GM11168 (cell line): ENCODE measurements around the gene PPP3R1.

Experiments
- in situ Hi-C: fragments of 300-500 bp; cut with MboI; formaldehyde crosslinking; loops from one replicate; pipeline ENCODE4 v1.12.0; 2022; ENCODE audit warnings: low sequenced_read_pairs; ENCODE audit not compliant: unreplicated experiment

PPP3R1 gene, protein sequence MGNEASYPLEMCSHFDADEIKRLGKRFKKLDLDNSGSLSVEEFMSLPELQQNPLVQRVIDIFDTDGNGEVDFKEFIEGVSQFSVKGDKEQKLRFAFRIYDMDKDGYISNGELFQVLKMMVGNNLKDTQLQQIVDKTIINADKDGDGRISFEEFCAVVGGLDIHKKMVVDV

GRCh38 chr2:68252400-68253218 lies at the start of gene PPP3R1:
PPP3R1 (minus strand) TSS chr2:68252532; CDS start chr2:68252127, 405 bp downstream.
- in situ Hi-C loops: no loop called here

GRCh38 chr2:68295516-68295915 lies 43.2 kb upstream of the PPP3R1 start:
- in situ Hi-C loops: no loop called here

- in situ Hi-C loops: no loop called here
Observed at GRCh38 chr2:68294913-68295312, 42.6 kb upstream of the PPP3R1 start.

GRCh38 chr2:68294187-68294586 lies 41.9 kb upstream of the PPP3R1 start:
- in situ Hi-C loops: no loop called here

GRCh38 chr2:68293755-68294154 lies 41.4 kb upstream of the PPP3R1 start:
- in situ Hi-C loops: no loop called here

GRCh38 chr2:68293024-68293423 lies 40.7 kb upstream of the PPP3R1 start:
- in situ Hi-C loops: no loop called here

- in situ Hi-C loops: no loop called here
Observed at GRCh38 chr2:68292108-68292710, 39.9 kb upstream of the PPP3R1 start.

DNA sequence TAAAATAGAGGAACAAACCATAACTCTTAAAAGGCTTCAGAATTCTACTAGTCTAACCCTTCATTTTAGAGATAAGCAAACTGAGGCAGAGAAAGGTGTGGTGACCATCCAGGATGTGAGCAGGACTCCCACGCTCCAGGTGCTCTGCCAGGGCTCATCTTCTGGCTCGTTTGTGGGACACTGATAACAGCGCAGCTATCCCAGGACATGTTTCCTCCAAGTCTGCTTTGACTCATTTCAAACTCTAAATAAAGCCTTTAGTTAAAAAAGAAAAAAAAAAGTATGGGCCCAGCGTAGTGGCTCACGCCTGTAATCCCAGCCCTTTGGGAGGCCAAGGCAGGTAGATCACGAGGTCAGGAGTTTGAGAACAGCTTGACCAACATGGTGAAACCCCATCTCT lies 39.0 kb upstream of the PPP3R1 start:
- in situ Hi-C loops: no loop called here

DNA sequence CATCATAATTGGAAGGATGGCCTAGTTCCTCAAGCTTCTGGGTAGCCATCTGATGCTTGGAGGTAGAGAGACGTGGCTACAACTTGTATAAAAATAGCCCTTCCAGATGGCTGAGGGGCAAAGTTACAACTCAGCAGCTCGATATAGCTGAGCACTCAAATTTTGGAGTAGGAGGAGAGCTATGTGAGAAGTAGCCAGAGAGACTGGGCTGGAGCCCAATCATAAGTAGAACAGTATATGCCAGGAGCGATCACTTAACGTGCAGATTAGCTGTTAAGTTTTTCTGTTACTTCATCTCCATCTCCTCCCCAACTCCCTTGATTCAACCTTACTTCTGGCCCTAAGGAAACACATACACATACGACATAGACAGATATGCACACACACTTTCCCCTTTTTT lies 38.6 kb upstream of the PPP3R1 start:
- in situ Hi-C loops: no loop called here

GRCh38 chr2:68287580-68288441 lies 35.5 kb upstream of the PPP3R1 start:
- in situ Hi-C loops: loop anchor here (5.0 kb wide), 1 partner anchor 166 kb away; no protein-coding TSS in a partner anchor

GRCh38 chr2:68284896-68285295 lies 32.6 kb upstream of the PPP3R1 start:
- in situ Hi-C loops: loop anchor here (5.0 kb wide), 1 partner anchor 163 kb away; no protein-coding TSS in a partner anchor

DNA sequence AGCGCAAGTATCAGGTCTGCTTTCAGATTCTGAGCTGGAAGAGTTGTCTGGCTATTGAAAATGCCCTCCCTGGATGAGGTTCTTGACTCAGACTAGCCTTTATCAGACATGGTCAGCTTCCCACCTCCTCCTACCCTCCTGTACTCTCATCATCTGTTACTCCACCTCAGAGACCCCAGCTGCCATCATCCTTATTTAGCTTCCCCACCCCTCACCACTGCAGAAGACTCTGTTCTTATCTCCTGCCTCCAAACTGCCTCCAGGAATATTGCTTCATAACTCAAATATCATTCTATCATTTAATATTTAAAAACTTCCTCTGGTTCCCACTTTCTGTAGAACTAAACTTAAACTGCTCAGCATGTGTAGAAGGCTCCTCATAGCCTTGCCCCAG lies 31.1 kb upstream of the PPP3R1 start:
- in situ Hi-C loops: no loop called here

- in situ Hi-C loops: no loop called here
Observed at GRCh38 chr2:68282811-68283418, 30.6 kb upstream of the PPP3R1 start.

DNA sequence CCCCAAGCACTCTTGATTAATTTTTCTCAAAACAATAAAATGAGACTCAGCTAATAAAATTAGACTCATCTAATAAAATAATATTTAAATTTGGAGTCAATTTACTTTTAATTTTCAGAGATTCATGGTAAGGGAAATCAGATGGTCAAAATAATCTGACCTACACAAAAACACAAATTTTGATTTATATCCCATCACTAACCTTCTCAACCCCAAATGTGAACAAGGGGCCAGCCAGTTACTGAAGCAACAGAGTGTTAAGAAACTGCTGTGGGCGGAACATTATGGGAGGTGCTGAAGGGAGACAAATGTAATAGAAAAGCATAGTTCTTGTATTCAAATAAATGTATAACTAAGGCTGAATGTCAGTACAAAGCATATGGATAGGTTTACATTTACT lies 28.5 kb upstream of the PPP3R1 start:
- in situ Hi-C loops: no loop called here

DNA sequence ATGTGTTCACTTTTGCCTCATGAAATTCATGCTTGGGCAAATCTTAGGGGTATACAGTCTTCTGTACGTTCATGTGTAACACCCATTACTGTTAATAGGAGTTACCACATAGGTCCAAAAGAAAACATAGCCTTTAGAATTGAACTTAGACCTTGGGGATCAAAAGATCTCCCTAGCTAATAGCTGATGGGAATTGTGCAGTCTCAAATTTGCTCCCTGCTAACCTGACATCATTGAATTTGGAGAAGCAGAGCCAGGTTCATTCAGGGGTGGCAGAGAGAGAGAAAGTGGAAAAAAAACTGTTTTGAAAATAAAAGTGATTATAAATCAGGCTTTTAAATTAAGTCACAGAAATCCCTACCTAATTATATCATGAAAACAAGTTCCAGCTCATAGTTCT lies 28.0 kb upstream of the PPP3R1 start:
- in situ Hi-C loops: no loop called here

GRCh38 chr2:68279691-68280090 lies 27.4 kb upstream of the PPP3R1 start:
- in situ Hi-C loops: no loop called here

GRCh38 chr2:68278169-68278568 lies 25.8 kb upstream of the PPP3R1 start:
- in situ Hi-C loops: no loop called here

DNA sequence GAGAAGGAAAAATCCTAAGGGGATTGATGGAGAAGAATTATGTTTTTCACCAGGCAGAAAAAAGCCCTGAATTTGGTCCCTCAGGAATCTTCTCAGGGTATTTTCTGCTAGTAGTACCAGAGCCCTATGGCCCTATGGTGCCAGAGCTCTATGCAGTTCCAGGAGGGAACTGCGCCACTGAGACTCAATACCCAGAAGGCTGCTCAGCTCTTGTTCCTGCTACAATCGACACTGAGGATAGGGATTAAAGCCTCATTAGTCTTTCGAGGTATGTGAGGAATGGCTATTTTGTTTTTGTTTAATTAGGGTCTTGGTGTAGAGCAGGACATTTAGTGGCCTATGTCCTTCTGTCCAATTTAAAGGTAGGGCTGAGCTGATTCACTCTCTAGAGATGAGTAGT lies 21.7 kb upstream of the PPP3R1 start:
- in situ Hi-C loops: no loop called here

- in situ Hi-C loops: no loop called here
Observed at GRCh38 chr2:68272246-68272994, 20.1 kb upstream of the PPP3R1 start.
